GDM1 (cell line): Measurements from ENCODE around the gene TMEM132D.

Experiments
- DNase-seq: peaks from one replicate; lab custom pipeline; 2025; lab: John Stamatoyannopoulos, UW

TMEM132D gene

DNA sequence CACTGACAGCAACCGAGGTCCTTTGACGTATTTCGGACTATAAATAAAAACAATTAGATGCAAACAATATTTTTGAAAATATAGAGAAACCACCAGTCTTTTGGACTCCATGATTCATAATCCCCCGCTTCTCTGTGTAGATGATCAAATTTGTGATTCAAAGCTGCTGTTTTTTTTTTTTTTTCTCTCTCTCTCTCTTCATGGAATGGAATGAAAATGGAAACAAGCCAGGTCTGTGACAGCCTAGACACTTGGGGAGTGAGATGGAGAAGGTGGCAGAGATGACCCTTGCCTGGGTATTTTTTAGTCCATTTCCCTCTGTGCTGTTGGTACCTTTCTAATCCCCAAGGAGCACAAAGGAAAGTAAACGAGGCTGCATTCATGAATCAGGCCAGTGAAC is 802.0 kb downstream of the TMEM132D start:
- no peak for DNase-seq

DNA sequence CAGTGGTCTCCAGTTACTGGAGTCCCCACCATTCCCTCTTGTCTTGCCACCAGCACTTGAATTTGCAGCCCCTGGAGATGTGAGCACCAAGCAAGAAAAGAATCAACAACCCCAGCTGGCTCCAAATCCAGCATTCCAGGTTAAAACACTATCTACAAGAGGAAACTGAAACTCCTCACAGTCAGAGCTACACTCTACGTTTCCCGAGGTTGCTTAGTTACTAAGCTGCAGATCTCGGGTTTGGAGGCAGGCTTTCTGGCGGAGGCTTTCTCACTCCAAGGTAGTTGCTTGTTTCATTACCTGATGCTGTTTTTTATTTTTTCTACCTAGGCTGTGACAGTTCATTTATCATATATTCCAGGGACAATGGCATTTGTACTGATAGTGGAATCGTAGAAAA is 802.4 kb downstream of the TMEM132D start:
- DNase-seq: no peak

DNA sequence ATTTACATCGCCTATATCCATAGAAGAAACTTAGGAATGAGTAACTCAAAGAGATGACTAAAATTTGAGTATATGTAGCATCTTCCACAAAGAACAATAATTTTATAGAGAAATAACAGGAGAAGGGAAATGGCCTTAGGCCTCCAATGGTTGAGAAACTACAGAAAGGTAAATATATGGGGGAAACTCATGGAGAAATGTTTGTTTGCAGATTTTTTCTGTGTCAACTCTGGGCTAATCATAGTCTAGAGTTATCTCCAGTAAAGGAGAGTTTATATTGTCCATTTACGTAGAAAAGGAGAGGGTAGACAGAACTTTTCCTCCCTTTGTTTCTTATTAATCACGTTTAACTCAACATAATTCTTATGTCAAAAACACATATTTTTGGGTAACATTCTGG is 806.4 kb downstream of the TMEM132D start:
- no peak for DNase-seq

DNA sequence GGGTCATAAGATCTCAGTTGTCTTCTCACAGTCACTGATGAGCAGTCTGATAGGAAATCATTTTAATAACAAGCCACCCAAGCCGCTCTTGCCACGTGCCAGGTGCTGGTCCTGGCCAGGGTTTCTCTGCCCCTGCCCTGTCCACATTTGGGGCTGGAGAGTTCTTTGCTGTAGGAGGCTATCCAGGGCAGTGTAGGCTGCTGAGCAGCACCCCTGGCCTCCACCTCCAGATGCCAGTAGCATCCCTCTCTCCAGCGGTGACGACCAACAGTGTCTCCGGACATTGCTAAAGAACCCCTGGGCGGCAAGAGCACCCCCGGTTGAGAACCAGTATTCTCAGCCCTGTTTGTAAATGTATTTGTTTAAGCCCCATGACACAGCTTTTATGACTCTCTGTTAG is 806.9 kb downstream of the TMEM132D start:
- DNase-seq: no peak

DNA sequence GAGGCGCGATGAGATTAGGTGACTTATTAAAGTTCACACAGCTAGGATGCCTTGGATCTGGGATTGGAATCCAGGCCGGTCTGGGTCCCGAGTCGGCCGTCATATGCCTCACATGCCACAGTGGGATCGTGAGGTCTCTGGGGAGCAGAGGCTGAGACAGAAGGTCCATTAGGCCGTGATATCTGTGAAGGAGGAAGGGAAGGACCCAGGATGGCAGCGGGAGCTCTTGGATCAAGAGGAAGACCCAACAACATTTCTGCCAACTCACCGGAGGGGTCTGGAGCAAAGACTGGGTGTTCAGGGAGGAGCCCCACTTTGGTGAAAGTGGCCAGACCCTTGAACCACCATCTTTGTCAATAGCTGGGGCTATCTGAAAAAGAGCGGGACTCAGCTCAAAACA is 807.6 kb downstream of the TMEM132D start:
- DNase-seq: no peak

DNA sequence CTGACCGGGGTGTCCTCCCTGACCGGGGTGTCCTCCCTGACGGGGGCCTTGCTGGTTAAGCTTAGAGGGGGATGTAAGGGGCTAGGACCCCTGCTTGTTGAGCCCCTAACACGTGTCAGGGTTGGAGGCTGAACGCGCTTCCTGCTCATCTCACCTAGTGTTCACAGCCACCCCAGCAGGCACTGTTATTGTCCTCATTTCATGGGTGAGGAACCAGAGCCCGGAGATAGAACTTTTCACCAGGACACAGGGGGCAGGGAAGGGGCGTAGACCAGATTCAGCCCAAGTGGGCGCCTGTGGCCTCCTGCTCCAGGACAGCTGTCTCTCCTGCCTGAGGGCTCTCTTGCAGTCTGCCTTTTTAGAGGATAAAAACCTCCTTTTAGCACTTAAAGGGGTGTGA is 814.2 kb downstream of the TMEM132D start:
- DNase-seq: no peak

DNA sequence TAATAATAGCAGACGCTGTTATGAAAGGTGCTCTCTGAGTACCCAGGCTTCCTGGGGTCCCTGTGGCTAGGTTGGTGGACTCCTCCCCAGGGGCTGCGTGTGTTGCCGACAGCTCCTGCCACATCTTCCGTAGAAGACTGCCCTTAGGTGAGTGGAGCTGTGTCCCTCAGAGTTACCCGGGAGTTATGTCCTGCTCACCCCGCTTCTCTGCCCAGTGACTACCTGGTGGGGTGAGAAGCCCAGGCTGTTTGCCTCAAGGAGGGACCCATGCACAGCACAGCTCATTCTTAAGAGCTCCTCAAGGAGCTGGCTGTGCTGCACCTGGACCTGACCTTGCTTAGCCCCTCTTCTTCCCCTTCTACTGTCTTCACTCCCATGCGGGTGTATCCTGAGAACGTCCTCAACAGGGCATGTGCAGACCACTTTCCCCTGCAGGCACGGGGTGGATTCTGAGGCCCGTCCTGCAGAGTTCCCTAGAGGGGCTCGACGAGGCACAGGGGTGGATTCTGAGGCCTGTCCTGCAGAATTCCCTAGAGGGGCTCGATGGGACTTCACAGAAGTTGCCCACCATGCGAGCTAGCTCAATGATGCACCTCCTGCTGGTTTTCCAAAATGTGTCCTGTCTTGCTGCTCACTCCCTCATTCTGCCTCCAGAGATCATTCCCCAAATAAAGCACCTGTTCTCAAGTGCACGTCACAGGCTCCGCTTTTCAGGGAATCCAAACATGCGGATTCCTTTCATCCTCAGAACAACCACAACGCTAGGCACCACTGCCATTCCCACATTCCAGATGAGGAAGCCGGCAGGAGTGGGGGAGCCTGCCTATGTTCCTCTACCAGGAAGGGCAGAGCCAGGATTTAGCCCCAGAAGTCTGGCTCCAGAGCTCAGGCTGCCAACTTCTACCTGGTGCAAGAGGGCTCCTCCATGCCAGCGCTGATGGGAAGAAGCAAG is 818.7 kb downstream of the TMEM132D start:
- no peak for DNase-seq

DNA sequence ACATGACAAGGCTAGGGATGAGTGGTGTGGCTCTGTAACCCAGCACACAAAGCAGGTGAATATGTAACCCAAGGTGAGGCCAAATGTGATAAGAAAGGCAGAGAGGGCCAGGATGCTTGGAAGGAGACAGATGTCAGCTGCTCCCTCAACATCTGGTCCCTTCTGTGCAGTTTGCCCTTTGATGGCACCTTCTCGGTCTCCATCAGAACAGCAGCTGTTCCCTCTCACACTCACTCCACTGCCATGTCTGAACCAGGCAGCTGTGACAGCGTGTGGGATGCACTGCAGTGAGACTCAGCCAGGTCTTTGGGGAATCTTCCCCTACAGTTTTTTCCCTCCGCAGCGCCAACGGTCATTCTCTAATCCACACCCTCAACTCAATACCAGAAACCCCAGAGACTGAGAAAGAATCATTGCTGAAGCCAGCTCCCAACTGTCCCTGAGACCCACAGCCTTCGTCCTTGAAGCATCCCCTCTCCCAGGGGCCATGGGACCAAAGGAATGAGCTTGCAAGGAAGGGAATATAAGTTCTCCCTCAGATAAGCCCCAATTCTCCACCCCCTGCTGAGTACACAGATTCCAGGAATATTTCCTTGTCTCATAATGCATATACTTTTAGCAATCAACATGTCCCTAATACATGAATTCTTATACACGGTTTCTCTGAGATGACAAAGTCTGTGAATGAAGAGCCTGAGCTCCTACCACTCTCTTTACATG is 820.5 kb downstream of the TMEM132D start:
- no peak for DNase-seq

DNA sequence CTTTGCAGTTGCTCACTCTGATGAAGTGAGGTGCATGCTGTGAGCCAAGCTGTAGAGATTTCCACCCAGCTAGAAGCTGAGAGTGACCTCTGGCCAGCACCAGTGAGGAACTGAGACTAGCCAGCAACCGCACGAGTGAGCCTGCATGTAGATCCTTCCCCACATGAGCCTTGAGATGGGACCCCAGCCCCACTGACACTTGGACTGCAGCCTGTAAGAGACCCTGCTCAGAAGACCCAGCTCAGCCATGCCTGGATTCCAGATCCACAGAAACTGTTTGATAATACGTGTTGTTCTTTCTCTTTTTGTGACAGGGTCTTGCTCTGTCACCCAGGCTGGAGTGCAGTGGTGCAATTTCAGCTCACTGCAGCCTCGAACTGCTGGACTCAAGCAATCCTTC is 821.4 kb downstream of the TMEM132D start:
- DNase-seq: no peak

DNA sequence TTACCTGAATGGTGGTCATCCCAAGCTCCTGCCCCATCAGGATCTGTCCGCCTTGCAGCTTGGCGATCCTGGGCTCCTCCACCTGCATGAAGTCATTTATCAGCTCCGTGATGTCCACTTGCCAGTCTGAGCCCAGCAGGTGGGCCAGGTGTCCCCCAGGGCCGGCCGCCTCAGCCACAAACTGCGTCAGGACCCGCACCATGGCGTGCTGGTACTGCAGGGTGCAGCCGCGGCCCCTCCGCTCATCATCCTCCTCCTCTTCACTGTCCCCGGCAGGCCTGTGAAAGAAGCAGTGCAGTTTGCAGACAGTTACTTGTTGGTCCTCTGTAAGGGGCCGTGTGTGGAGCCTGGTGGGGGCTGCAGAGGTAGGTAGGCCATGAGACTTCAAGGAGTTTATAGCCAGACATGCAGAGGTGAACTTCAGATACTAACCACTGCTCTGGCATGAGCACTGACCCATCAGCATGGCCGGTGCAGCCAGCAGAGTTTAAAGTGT is 822.0 kb downstream of the TMEM132D start:
- DNase-seq: no peak

DNA sequence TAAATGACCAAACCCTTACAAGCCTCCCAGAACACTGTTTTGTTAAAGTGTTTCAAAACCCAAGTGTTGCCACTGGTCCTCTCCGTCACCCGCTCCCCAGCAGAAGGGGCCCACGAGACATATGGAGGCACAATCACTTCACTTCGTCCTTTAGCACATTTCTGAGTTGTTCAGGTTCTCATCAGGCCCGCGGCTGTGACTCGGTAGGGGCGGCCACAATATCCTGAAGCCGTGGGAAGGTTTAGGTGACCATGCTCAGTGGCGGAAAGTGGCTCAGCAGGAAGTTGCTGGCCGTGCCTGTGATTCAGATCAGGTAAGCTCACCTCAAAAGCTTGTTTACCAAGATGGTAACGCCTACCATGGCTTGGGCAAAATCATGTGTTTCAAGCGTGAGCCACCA is 823.0 kb downstream of the TMEM132D start:
- no peak for DNase-seq

DNA sequence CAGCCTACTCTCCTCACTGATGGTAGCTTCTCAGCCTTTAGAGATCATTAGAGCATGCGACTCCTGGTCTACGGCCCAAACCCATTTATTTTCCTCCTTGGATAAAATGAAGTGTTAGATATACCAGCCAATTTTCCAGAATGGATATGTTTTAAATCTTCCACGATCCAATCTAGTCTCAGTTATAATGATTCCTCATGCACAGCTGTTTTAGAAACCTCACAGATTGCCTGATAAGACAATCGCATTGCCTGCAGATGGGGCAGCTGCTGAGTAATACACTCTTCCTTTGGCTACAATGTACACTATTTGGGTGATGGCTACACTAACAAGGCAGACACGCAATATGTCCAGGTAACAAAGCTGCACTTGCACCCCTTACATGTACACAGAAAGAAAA is 823.4 kb downstream of the TMEM132D start:
- no peak for DNase-seq

DNA sequence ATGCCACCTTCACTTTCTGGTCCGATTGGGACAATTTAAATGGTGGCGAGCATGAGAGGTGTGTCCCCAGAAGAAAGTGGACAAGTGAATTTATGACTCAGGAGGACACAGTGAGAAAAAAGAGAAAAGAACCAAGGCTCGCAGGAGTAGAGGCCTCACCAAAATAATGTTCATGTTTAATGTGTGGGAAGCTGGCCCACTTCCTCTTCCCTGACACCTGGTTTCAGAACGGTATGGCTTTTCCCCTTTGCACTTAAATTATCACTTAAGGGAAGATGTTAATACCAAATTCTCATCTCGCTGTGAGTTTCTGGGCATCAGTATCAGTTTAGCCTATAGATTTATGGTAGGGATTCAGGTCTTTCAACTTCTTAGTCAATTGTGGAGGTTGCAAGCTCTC is 824.1 kb downstream of the TMEM132D start:
- no peak for DNase-seq

DNA sequence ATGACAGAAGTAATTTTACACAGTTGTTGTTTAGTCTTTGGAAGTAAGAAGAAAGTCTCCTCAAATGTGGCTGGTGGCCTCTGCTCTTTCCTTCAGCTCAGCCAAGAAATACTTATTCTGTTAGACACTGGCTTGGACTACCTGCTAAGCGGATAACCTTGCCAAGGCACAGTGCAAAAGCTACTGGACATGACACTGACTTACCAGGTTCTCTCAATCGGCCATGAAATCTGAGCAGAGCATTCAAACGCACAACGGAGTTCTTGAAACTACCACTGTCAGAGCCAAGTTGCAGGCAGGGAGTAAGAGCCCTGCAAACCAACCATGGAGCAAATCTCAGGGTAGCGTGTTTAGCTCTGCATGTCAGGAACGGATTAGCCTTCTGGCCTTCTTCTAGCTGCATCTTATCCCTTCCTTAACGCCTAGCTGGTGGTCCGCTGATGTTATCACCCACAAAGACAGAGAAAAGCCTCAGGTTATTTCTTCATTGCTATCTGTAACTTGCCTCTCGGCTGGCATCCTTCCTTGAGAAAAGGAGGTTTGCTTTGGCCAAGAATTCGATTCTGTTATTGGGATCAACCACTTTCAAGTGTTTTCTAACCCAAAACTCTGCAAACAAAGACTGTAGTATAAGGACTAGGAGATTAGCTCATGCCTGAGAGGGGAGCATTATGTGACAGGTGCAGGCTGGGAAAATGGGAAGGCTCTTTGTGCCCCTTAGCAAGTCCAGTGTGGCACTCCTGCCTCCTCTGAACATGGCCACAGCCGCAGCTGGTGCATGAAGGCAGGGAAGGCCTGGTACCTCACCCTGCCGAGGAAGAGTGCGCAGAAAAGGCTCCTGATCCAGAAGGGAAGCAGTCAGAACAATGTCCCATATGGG is 827.1 kb downstream of the TMEM132D start:
- DNase-seq: no peak

DNA sequence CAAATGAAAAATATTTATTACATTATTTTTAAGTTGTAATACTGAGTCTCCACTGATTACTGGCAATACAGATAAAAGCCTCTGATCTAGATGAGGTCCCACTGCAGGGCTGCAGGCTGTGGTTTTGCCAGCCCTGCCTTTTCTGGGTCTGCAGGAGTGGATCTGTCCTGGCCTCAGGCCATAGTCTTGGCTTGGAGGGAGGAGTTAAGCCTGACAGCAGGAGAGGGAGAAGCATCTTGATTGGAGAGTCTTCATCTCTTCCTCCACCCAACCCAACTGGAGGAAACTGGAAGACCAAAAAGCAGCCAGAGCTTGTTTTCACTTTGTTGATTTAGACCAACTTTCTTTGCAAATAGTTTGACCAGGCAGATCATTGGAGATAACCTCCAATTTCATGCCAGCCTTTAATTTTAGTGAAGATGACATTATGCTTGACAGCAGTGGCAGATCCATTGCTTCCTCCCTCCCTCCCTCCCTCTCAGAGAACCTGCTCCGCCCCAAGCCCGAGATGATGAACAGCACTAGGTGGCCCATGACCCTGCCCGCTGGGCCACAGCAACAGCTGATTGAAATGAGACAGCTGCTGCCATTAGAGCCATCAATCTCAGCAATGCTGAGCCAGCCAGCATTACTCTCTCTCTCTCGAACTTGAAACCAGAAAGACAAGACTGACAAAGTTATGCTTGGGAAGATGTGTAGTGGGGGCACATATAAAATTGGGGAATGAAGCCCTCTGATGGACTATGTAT is 828.2 kb downstream of the TMEM132D start:
- DNase-seq: no peak

DNA sequence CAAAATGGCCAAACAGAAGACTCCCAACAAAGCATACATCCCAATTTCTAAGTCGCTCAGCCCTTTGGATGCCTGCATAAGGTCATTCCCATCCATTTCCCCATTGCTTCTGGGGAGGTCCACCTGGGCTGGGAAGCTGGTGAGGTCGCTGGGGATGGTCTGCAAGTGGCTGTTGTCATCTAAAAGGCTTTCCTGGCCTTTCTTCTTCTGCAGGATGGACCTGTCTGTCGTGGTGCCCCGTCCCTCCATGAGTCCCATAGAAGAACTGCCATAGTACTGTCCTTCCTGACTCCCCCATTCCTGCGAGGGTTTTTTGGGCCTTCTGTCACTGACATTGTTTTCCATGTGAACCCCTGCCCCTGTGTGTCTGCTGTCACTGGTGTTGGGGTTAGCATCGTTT is 829.4 kb downstream of the TMEM132D start:
- DNase-seq: no peak

DNA sequence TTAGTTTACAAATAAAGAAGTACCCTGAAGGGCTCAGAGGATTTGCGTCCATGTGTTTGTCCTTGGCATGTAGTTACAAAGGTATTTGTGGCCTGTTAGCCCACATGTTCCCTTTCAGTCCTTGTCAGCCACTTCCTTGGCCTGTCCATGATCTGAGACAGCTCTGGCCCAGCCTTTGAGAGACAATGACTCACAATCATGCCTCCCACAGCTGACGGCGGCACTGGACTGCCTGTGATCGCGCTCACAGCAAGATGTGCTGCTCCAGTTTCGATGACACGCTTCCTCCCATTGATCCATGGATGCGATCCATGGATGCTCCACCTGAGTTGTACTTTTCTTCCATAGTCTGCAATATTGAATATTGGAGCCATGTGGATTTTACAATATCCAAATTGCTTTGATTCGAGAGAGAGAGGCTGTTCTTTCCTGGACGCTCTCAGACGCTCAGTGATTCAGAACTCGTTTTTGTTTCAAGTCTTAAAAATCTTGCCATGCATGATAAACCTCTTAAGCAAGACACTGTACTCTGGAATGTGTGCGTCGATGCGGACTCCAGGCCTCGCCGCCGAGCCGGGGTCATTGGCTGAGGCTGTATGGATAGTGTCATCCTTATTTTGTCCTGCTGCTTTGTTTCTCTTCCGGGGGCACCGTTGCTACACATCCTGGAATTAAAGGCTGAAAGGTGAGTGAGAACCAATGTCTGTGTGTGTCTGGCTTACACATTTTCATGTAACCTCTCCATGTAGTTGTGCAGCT is 830.5 kb downstream of the TMEM132D start:
- DNase-seq: no peak

DNA sequence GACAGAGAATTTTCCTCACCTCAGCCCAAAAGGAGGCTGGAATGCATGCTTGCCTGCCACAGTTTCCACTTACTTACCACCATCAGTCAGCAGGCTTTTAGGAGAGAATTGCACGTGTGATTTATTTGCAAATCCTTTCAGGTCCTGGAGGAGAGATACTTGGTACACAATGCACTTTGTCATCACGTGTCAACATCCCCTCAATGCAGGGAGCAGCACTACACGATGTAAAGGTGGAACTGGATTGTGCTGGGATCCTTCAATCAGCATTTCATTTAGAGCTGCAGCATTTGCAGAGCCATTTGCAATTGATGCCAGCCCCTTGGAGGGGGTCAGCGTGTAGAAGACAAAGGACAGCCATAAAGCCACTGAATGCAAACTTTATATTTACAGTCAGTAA is 832.5 kb downstream of the TMEM132D start:
- DNase-seq: no peak

DNA sequence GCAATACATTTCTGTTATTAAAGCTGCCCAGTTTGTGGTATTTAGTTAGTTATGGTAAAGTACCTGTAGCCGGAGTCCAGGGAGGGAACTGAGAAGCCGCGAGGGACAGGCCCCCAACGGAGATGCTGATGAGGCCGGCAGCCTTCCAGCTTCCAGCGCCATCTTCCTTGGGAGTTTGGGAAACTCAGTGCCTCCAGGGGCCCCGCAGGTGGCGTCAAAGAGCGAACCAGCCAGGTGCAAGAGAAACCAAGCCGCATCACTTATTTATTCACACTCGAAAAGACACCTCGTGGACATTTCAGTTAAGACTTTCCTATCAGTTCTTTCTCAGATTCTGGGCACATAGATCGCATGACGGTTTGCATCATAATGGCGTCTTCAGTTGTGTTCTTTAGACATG is 833.9 kb downstream of the TMEM132D start:
- no peak for DNase-seq

DNA sequence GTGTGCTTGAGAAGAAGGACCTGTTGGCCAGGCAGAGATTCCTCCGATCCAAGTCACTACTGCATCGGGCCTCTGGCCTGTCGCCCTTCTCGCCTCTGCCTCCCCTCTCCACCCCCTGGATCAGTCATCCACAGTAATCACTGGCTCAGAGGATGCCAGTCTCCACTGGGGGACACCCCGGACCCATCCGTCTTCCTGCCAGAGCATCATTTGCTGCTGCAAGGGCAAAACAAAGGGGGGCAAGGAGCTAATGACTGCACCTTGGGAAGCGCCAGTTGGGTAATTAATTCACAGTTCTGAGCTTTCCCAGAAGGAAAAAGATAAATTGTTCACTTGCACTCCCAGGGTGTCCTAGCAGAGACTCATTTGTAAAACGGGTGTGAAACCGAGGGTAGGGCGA is 835.1 kb downstream of the TMEM132D start:
- no peak for DNase-seq

DNA sequence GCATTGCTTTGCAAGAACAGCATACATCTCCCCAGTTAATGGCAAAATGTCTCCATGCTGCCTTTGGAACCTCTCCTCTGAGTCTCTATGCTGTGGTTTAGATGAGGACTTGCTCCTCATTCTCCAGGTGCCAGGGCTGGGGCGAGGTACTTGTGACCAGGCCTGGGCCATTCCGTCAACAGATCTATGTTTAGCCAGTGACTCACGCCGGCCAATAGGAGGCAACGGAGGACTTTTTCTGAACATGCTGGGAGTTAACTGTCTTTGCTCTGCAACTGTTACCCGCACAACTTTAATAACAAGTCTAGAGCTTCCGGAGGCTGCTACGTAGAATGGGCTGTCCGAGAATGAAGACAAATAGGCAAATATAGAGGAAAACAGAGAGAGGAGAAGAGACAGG is 836.3 kb downstream of the TMEM132D start:
- no peak for DNase-seq
